ENCODE data around the gene ZNF414. TPM values are rescaled to one million over a fixed set of nuclear protein-coding genes. Genes with fewer than 3 reads are reported as not detected.
A peak's percentile ranks its signal among the peaks of the same experiment; 100 is the strongest.

ZNF414 gene
- total and polyA plus RNA-seq, 9 of the 15 experiments (the other 6 are each of a cell fraction or from before 2014, with no cell fraction given) = 0.03 to 27.2 (median 2.2) TPM; not detected in 2

DNA sequence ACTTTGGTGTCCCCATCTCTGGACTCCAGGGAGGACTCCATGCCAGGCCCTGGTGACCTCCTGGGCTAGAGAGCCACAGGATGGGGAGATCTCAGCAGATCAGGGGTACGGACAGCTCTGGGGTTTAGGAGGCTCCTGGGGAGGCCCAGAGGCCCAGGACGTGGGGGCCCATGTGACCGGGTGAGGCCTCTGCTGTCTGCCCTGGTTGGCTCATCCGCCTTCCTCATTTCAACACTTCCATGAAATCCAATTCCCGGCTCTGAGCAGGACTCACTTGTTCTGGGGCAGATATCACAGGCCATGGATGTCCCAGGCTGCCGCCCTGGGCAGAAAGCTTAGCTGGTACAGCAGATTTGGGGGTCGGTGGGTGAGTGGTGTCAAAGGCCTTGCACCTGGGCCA is 10.5 kb downstream of the ZNF414 start:
- no peaks in the 10 kb centered on the region for H3K79me2 ChIP-seq (ENCODE audit: control insufficient read depth, insufficient read depth, low read length)
- H3K4me3 ChIP-seq = no peak overlapping the region
- no peaks in the 10 kb centered on the region for H3K9me3 ChIP-seq (replicated peaks; ENCODE audit: control insufficient read depth, insufficient read depth, low read depth, low read length)
- H3K27me3 ChIP-seq (ENCODE audit: control insufficient read depth in 2 of 2, insufficient read depth in 2 of 2, low read length in 2 of 2) = peaks cover 0 to 5% of the 10 kb centered on the region in 2 experiments; a peak in 2 of 5 replicates
- H3K4me2 ChIP-seq (ENCODE audit: insufficient read depth, low read length) = no peak overlapping the region
- no peaks in the 10 kb centered on the region for H3K36me3 ChIP-seq (ENCODE audit: control insufficient read depth, insufficient read depth, low read length)
- ATAC-seq (no peak), FAIRE-seq (no peak), DNase-seq (ENCODE audit: extremely low read depth in 1 of 4, low spot score in 3 of 4) (no peak)
- no peak overlapping the region for H2AFZ ChIP-seq (ENCODE audit: low read depth, low read length)
- H3K9me1 ChIP-seq (ENCODE audit: control insufficient read depth, insufficient read depth, low read length) = no peaks in the 10 kb centered on the region
- 63% methylated on average over 7 of the region's 7 CpGs for WGBS (ENCODE audit: insufficient coverage, low coverage, missing lambda C conversion rate)
- POLR2A ChIA-PET = interaction anchor here (0.6 to 1.0 kb wide), 2 partner anchors 10 to 21 kb away, joined by 3 to 4 read pairs; partner anchors contain the start of gene ZNF414
- H3K9ac ChIP-seq (ENCODE audit: insufficient read depth in 1 of 2, low read depth in 2 of 2, low read length in 2 of 2) = peak overlapping the region in 1 of 2 experiments; percentile 45; a peak in 1 of 4 replicates
- no peaks in the 10 kb centered on the region for H4K20me1 ChIP-seq (replicated peaks; ENCODE audit: control insufficient read depth, insufficient read depth, low read length)
- no TSS peak for BruUV-seq (replicated peaks)
- intact Hi-C loops (cut with micrococcal nuclease) = no loop called here
- in situ Hi-C loops (cut with MboI) = no loop called here
- H3K27ac ChIP-seq (ENCODE audit: extremely low read depth, low read depth, low read length) = no peak overlapping the region
- CTCF ChIA-PET (ENCODE audit: low intra/inter-chr PET ratio) = no interaction called here
- H3K4me1 ChIP-seq (replicated peaks in 1 of 2; ENCODE audit: control insufficient read depth in 2 of 2, insufficient read depth in 2 of 2, low read length in 2 of 2) = peaks cover 12 to 58% of the 10 kb centered on the region in 2 experiments; a peak in 4 of 5 replicates
- TF ChIP-seq EP300 (IDR thresholded peaks at IDR 0.05; ENCODE audit: low read length) (no peak), TSC22D4 (tag; IDR thresholded peaks at IDR 0.05) (no peak)

DNA sequence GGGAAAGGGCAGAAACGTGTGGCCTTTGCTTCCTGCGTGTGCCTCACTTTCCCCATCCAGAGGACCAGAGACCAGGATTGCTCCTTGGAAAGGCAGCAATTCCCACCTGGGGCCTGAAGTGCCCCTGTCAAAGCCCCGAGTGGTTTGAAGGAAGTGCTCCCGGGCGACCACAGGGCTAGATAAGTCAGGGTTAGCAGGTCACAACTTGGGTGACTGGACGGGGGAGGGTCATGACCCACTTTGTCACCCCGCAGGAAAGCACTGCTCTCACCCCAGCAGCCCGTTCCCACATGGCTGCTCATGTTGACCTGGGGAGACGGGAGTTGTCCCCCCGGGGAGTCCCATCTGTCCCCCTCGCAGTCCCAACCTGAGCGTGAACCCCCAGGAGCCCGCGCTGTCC is 12.0 kb downstream of the ZNF414 start:
- CTCF ChIA-PET (ENCODE audit: low intra/inter-chr PET ratio) = no interaction called here
- Histone ChIP-seq H3K4me2 (ENCODE audit: insufficient read depth, low read length) (no peak overlapping the region), H3K36me3 (ENCODE audit: control insufficient read depth, insufficient read depth, low read length) (no peaks in the 10 kb centered on the region), H3K27ac (ENCODE audit: extremely low read depth, low read depth, low read length) (no peak overlapping the region), H3K4me1 (replicated peaks in 1 of 2; ENCODE audit: control insufficient read depth in 2 of 2, insufficient read depth in 2 of 2, low read length in 2 of 2) (peaks cover 12 to 60% of the 10 kb centered on the region in 2 experiments; a peak in 4 of 5 replicates), H3K27me3 (ENCODE audit: control insufficient read depth in 2 of 2, insufficient read depth in 2 of 2, low read length in 2 of 2) (peaks cover 2 to 19% of the 10 kb centered on the region in 2 experiments; a peak in 4 of 5 replicates), H3K79me2 (ENCODE audit: control insufficient read depth, insufficient read depth, low read length) (no peaks in the 10 kb centered on the region), H2AFZ (ENCODE audit: low read depth, low read length) (no peak overlapping the region), H4K20me1 (replicated peaks; ENCODE audit: control insufficient read depth, insufficient read depth, low read length) (no peaks in the 10 kb centered on the region), H3K9me3 (replicated peaks; ENCODE audit: control insufficient read depth, insufficient read depth, low read depth, low read length) (no peaks in the 10 kb centered on the region), H3K9me1 (ENCODE audit: control insufficient read depth, insufficient read depth, low read length) (no peaks in the 10 kb centered on the region), H3K9ac (ENCODE audit: insufficient read depth in 1 of 2, low read depth in 2 of 2, low read length in 2 of 2) (peak overlapping the region in 1 of 2 experiments; percentile 68; a peak in 1 of 4 replicates), H3K4me3 (no peak overlapping the region)
- ATAC-seq = no peak
- WGBS (ENCODE audit: insufficient coverage, low coverage, missing lambda C conversion rate) = 32% methylated on average over 13 of the region's 14 CpGs
- no TSS peak for BruUV-seq (replicated peaks)
- intact Hi-C loops (cut with micrococcal nuclease) = no loop called here
- DNase-seq (ENCODE audit: extremely low read depth in 1 of 4, low spot score in 3 of 4) = peak in 2 of 4 experiments; percentile 30
- in situ Hi-C loops (cut with MboI) = no loop called here
- POLR2A ChIA-PET = no interaction called here
- no peak for FAIRE-seq
- 0 out of 4 replicates have a peak, but pooled peaks of 1 of the 2 experiments have one; percentile 9 for TF ChIP-seq RCOR1 (IDR thresholded peaks at IDR 0.05; ENCODE audit: borderline replicate concordance in 1 of 2, low read depth in 2 of 2, low read length in 2 of 2)
- TF ChIP-seq ZNF263 (CRISPR knock-in tag; IDR thresholded peaks at IDR 0.05; ENCODE audit: borderline replicate concordance) = peak; percentile 37; the same call in 1 of the 2 replicates
- TF ChIP-seq, protein P1, sequence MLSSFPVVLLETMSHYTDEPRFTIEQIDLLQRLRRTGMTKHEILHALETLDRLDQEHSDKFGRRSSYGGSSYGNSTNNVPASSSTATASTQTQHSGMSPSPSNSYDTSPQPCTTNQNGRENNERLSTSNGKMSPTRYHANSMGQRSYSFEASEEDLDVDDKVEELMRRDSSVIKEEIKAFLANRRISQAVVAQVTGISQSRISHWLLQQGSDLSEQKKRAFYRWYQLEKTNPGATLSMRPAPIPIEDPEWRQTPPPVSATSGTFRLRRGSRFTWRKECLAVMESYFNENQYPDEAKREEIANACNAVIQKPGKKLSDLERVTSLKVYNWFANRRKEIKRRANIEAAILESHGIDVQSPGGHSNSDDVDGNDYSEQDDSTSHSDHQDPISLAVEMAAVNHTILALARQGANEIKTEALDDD (IDR thresholded peaks at IDR 0.05) = 0 out of 2 replicates have a peak, but pooled peaks have one; percentile 50
- no peak for TF ChIP-seq ADNP (tag; IDR thresholded peaks at IDR 0.05)
- TF ChIP-seq SIN3A (IDR thresholded peaks at IDR 0.05; ENCODE audit: borderline replicate concordance in 2 of 2, control insufficient read depth in 1 of 2, low read depth in 2 of 2, low read length in 2 of 2) = no peak
- TF ChIP-seq ZNF79 (CRISPR knock-in tag; IDR thresholded peaks at IDR 0.05; ENCODE audit: low read depth) = no peak
- no peak for TF ChIP-seq NR2F6 (CRISPR knock-in tag; IDR thresholded peaks at IDR 0.05)
- TF ChIP-seq HDAC8 (tag; IDR thresholded peaks at IDR 0.05) = no peak
- no peak for TF ChIP-seq IRF2 (CRISPR knock-in tag; IDR thresholded peaks at IDR 0.05)
- TF ChIP-seq NONO (IDR thresholded peaks at IDR 0.05; ENCODE audit: low read depth in 2 of 2, low read length in 1 of 2) = no peak
- no peak for TF ChIP-seq NCOA2 (IDR thresholded peaks at IDR 0.05; ENCODE audit: partially characterized antibody in 2 of 2)

All from K562 (cell line).